Endothelial cell of umbilical vein (primary cell): ENCODE measurements around the gene NCLN. TPM values are rescaled to one million over a fixed set of nuclear protein-coding genes. Genes with fewer than 3 reads are reported as not detected.

Source experiments
- BruUV-seq: library from RNA; stranded (reverse); fragments of 400-500 nt; replicated peaks from 2 replicates; lab custom pipeline; 2021; lab: Mats Ljungman, UMichigan
- CTCF ChIA-PET: fragments of 300-600, 350-600 bp; sonication (Branson Sonifier 250); formaldehyde crosslinking; loops from one replicate; lab custom pipeline; 2021; ENCODE audit warnings: antibody characterized with exemption, inconsistent platforms; lab: Charles Lee
- POLR2A ChIA-PET: fragments of 300-600, 350-600 bp; sonication (Branson Sonifier 250); formaldehyde crosslinking; loops from one replicate; lab custom pipeline; 2021; ENCODE audit warnings: antibody characterized with exemption, inconsistent platforms; lab: Charles Lee
- DNase-seq: peaks from one replicate; pipeline ENCODE4 v3.0.0-alpha.2; 2011; ENCODE audit warnings: low read depth, low spot score
- FAIRE-seq: peaks from 2 replicates; lab custom pipeline; 2011; peaks lifted over from hg19 to GRCh38; lab: Jason Lieb, UNC
- H2AFZ ChIP-seq: 2 replicates; pipeline ENCODE4 v1.6.0; 2012; ENCODE audit warnings: low read depth, low read length, control low read depth, inconsistent platforms
- H3K27ac ChIP-seq: 2 replicates; pipeline ENCODE4 v1.5.1; 2011; ENCODE audit warnings: low read depth, mild to moderate bottlenecking, control low read depth, low read length, moderate library complexity; ENCODE audit not compliant: insufficient read depth
- H3K27me3 ChIP-seq, 2 experiments: 2 replicates each; pipeline versions ENCODE4 v1.6.0 to v1.6.1; 2011; ENCODE audit warnings: low read length in 2 of 2, mixed read lengths in 1 of 2; ENCODE audit not compliant: control insufficient read depth in 2 of 2, insufficient read depth in 2 of 2
- H3K36me3 ChIP-seq, 2 experiments: 2 replicates in 1 of 2; 3 replicates in 1 of 2; pipeline ENCODE4 v1.5.1; 2011; ENCODE audit warnings: low read length in 2 of 2, mild to moderate bottlenecking in 1 of 2, moderate library complexity in 1 of 2; ENCODE audit not compliant: control insufficient read depth in 2 of 2, insufficient read depth in 2 of 2; ENCODE audit errors: extremely low read depth in 1 of 2
- H3K4me1 ChIP-seq: 3 replicates; pipeline ENCODE4 v1.5.1; 2011; ENCODE audit warnings: mild to moderate bottlenecking, low read length; ENCODE audit not compliant: control insufficient read depth, insufficient read depth; ENCODE audit errors: extremely low read depth
- H3K4me2 ChIP-seq: 2 replicates; pipeline ENCODE4 v1.6.1; 2011; ENCODE audit warnings: low read length, control low read depth, mixed read lengths; ENCODE audit not compliant: insufficient read depth
- H3K4me3 ChIP-seq, 3 experiments: fragments of 200-600 bp in 1 of 3; sonication (generic), shearing (Covaris generic) in 1 of 3; replicated peaks in 1 of 3; 2 replicates each; pipeline ENCODE4 v1.5.1; 2011 to 2016; ENCODE audit warnings: control low read depth in 3 of 3, low read length in 3 of 3, mild to moderate bottlenecking in 2 of 3, inconsistent platforms in 1 of 3, low read depth in 1 of 3, moderate library complexity in 1 of 3; ENCODE audit not compliant: insufficient read depth in 1 of 3
- H3K79me2 ChIP-seq: 2 replicates; pipeline ENCODE4 v1.6.0; 2012; ENCODE audit warnings: low read length, inconsistent platforms; ENCODE audit not compliant: control insufficient read depth, insufficient read depth
- H3K9ac ChIP-seq: replicated peaks from 2 replicates; pipeline ENCODE3; 2011; ENCODE audit warnings: low read length, control low read depth; ENCODE audit not compliant: insufficient read depth; ENCODE audit errors: extremely low read depth
- H3K9me1 ChIP-seq: replicated peaks from 3 replicates; pipeline ENCODE4 v1.6.0; 2011; ENCODE audit warnings: mild to moderate bottlenecking, low read length; ENCODE audit not compliant: control insufficient read depth, insufficient read depth; ENCODE audit errors: extremely low read depth
- H3K9me3 ChIP-seq: replicated peaks from 2 replicates; pipeline ENCODE4 v1.5.1; 2012; ENCODE audit warnings: low read length, inconsistent platforms; ENCODE audit not compliant: control insufficient read depth, insufficient read depth
- H4K20me1 ChIP-seq: replicated peaks from 2 replicates; pipeline ENCODE3; 2011; ENCODE audit warnings: mild to moderate bottlenecking, low read length; ENCODE audit not compliant: control insufficient read depth, insufficient read depth; ENCODE audit errors: extremely low read depth
- EZH2 ChIP-seq: IDR thresholded peaks from 2 replicates; pipeline ENCODE4 v1.6.1; 2012; ENCODE audit warnings: borderline replicate concordance, low read depth, mild to moderate bottlenecking, moderate library complexity, low read length, inconsistent platforms; ENCODE audit not compliant: severe bottlenecking
- FOS ChIP-seq: IDR thresholded peaks from 2 replicates; pipeline ENCODE4 v1.6.1; 2011; ENCODE audit warnings: mild to moderate bottlenecking, low read length, moderate library complexity, borderline replicate concordance; ENCODE audit not compliant: insufficient read depth
- GATA2 ChIP-seq: IDR thresholded peaks from 2 replicates; pipeline ENCODE4 v1.7.0; 2011; ENCODE audit warnings: low read depth, mild to moderate bottlenecking, moderate library complexity, mixed read lengths, low read length; ENCODE audit not compliant: insufficient read length, insufficient read depth
- JUN ChIP-seq: IDR thresholded peaks from 2 replicates; pipeline ENCODE4 v1.6.1; 2011; ENCODE audit warnings: borderline replicate concordance, low read depth; ENCODE audit not compliant: insufficient read length, insufficient read depth
- MYC ChIP-seq: IDR thresholded peaks from one replicate; pipeline ENCODE4 v1.6.1; 2011; ENCODE audit warnings: mild to moderate bottlenecking, low read depth, low read length
- POLR2A ChIP-seq: IDR thresholded peaks from 2 replicates; pipeline ENCODE4 v1.6.1; 2012; ENCODE audit warnings: low read depth, mild to moderate bottlenecking, control low read depth, low read length
- POLR2AphosphoS5 ChIP-seq: IDR thresholded peaks from 2 replicates; pipeline ENCODE4 v1.6.1; 2012; ENCODE audit warnings: low read depth, mild to moderate bottlenecking, control low read depth, low read length, moderate library complexity; ENCODE audit not compliant: insufficient read depth
- dilution Hi-C: fragments of 300-500 bp; cut with MboI; formaldehyde crosslinking; loops from one replicate; pipeline ENCODE4 v1.15.0; 2019; ENCODE audit warnings: low sequenced_read_pairs; ENCODE audit not compliant: extremely low pct_ligation_motif_present
- intact Hi-C: fragments of 100-400 bp; cut with micrococcal nuclease; formaldehyde crosslinking; loops from one replicate; pipeline ENCODE4 v1.10.0; 2022
- polyA plus RNA-seq, 4 experiments: library from polyadenylated mRNA; depleted of rRNA in 3 of 4; stranded (reverse) in 3 of 4; unstranded in 1 of 4; fragments of >200 nt; gene quantifications; 2 replicates each; pipeline versions ENCODE4 v1.2.1 to v1.2.3, GENCODE V29; 2011 to 2012; ENCODE audit warnings: missing spikeins in 1 of 4
- total RNA-seq: library from RNA; stranded (reverse); gene quantifications from 2 replicates; pipeline ENCODE4 v1.2.3, GENCODE V29; 2021
- TF ChIP-seq, protein P1 (sequence below), 2 donors: IDR thresholded peaks; 1 replicate in 1 of 2; 2 replicates in 1 of 2; pipeline ENCODE4 v1.5.1; 2011; ENCODE audit warnings: low read length in 2 of 2, mild to moderate bottlenecking in 2 of 2, moderate library complexity in 2 of 2, control low read depth in 1 of 2, inconsistent platforms in 1 of 2, low read depth in 1 of 2; ENCODE audit not compliant: insufficient read depth in 1 of 2; ENCODE audit errors: extremely low read depth in 1 of 2
- TF ChIP-seq, protein P2 (sequence below): IDR thresholded peaks from 2 replicates; pipeline ENCODE4 v1.6.1; 2011; ENCODE audit not compliant: insufficient read depth, insufficient read length

The NCLN gene
- total and polyA plus RNA-seq, 2 donors (not counting 3 experiments of a cell fraction or from before 2014, with no cell fraction given) = 97.2 to 102 TPM

DNA sequence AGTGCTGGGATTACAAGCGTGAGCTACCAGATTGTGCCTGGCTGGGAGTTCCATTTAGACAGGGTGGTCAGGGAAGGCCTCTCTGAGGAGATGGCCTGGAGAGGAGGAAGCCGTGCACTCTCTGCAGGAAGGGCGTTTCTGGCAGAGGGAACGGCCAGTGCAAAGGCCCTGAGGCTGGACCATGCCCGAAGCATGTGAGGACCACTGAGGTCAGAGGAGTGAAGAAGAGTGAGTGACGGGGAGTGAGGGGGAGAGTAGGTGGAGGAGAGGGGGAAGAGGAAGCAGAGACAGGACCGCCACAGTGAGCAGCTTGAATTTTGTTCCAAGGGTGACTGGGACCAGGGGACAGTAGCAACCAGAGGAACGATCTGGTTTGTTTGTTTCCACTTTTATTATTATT lies 71.3 kb downstream of the NCLN start:
- no peaks in the 10 kb centered on the region for H3K36me3 ChIP-seq
- POLR2A ChIA-PET = no interaction called here
- dilution Hi-C loops = no loop called here
- H3K9me1 ChIP-seq = no peaks in the 10 kb centered on the region
- no peaks in the 10 kb centered on the region for H3K27me3 ChIP-seq
- no peak overlapping the region for H3K4me2 ChIP-seq
- DNase-seq (no peak), FAIRE-seq (no peak)
- no peaks in the 10 kb centered on the region for H3K4me1 ChIP-seq
- H3K4me3 ChIP-seq = no peak overlapping the region
- TF ChIP-seq, protein P1, sequence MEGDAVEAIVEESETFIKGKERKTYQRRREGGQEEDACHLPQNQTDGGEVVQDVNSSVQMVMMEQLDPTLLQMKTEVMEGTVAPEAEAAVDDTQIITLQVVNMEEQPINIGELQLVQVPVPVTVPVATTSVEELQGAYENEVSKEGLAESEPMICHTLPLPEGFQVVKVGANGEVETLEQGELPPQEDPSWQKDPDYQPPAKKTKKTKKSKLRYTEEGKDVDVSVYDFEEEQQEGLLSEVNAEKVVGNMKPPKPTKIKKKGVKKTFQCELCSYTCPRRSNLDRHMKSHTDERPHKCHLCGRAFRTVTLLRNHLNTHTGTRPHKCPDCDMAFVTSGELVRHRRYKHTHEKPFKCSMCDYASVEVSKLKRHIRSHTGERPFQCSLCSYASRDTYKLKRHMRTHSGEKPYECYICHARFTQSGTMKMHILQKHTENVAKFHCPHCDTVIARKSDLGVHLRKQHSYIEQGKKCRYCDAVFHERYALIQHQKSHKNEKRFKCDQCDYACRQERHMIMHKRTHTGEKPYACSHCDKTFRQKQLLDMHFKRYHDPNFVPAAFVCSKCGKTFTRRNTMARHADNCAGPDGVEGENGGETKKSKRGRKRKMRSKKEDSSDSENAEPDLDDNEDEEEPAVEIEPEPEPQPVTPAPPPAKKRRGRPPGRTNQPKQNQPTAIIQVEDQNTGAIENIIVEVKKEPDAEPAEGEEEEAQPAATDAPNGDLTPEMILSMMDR (IDR thresholded peaks at IDR 0.05; ENCODE audit: extremely low read depth in 1 of 2, insufficient read depth in 1 of 2, low read depth in 1 of 2, low read length in 2 of 2) = no peak
- TF ChIP-seq, protein P2, sequence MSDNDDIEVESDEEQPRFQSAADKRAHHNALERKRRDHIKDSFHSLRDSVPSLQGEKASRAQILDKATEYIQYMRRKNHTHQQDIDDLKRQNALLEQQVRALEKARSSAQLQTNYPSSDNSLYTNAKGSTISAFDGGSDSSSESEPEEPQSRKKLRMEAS = no peak
- TF ChIP-seq POLR2AphosphoS5 (no peak), JUN (no peak), EZH2 (no peak), MYC (no peak), FOS (no peak), POLR2A (no peak), GATA2 (no peak)
- H3K27ac ChIP-seq = no peak overlapping the region
- H3K9me3 ChIP-seq = no peaks in the 10 kb centered on the region
- no TSS peak for BruUV-seq
- intact Hi-C loops = no loop called here
- H3K79me2 ChIP-seq = no peaks in the 10 kb centered on the region
- no peak overlapping the region for H2AFZ ChIP-seq
- CTCF ChIA-PET = no interaction called here
- no peak overlapping the region for H3K9ac ChIP-seq
- no peaks in the 10 kb centered on the region for H4K20me1 ChIP-seq

Other genes with a start within 250 kb of the NCLN start
- gene ZNF77, start 241.0 kb upstream of the NCLN start, total RNA-seq = 5.9 and 7.0 TPM in 2 replicates
- 7.7 and 10.2 TPM in 2 replicates for gene ZNF77, start 241.0 kb upstream of the NCLN start, polyA plus RNA-seq
- 1.9 and 2.0 TPM in 2 replicates for gene TLE6, start 208.4 kb upstream of the NCLN start, total RNA-seq
- gene TLE6, start 208.4 kb upstream of the NCLN start, polyA plus RNA-seq = 1.6 and 2.1 TPM in 2 replicates
- 38.8 and 42.5 TPM in 2 replicates for gene TLE2, start 156.7 kb upstream of the NCLN start, total RNA-seq
- 32.0 and 38.3 TPM in 2 replicates for gene TLE2, start 156.7 kb upstream of the NCLN start, polyA plus RNA-seq
- gene TLE5, start 123.4 kb upstream of the NCLN start, total RNA-seq = 393 and 394 TPM in 2 replicates
- 574 and 716 TPM in 2 replicates for gene TLE5, start 123.4 kb upstream of the NCLN start, polyA plus RNA-seq
- gene GNA11, start 91.6 kb upstream of the NCLN start, total RNA-seq = 76.8 and 78.1 TPM in 2 replicates
- 34.7 and 35.1 TPM in 2 replicates for gene GNA11, start 91.6 kb upstream of the NCLN start, polyA plus RNA-seq
- not detected in 2 replicates for gene GNA15, start 49.9 kb upstream of the NCLN start, total RNA-seq
- 0.10 and 0.17 TPM in 2 replicates for gene GNA15, start 49.9 kb upstream of the NCLN start, polyA plus RNA-seq
- gene S1PR4, start 7.2 kb upstream of the NCLN start, total RNA-seq = 1.7 and 2.2 TPM in 2 replicates
- gene S1PR4, start 7.2 kb upstream of the NCLN start, polyA plus RNA-seq = 2.5 and 2.8 TPM in 2 replicates
- gene CELF5, start 38.7 kb downstream of the NCLN start, total RNA-seq = not detected in 2 replicates
- not detected in 2 replicates for gene CELF5, start 38.7 kb downstream of the NCLN start, polyA plus RNA-seq
- 131 and 133 TPM in 2 replicates for gene NFIC, start 180.7 kb downstream of the NCLN start, total RNA-seq
- 8.5 and 11.4 TPM in 2 replicates for gene NFIC, start 180.7 kb downstream of the NCLN start, polyA plus RNA-seq